Uterus (tissue), 2 donors: Measurements from ENCODE around the gene MB.

Source experiments
- POLR2A ChIP-seq, 2 donors: fragments of 450-650 bp; IDR thresholded peaks; one replicate each; pipeline ENCODE4 v1.6.1; 2016; ENCODE audit warnings: antibody characterized with exemption in 2 of 2, mild to moderate bottlenecking in 1 of 2, moderate library complexity in 1 of 2
- TF ChIP-seq, protein P1 (sequence below), 4 experiments: fragments of 200-600 bp in 2 of 4; fragments of 450-650 bp in 2 of 4; sonication (generic) in 2 of 4; IDR thresholded peaks; one replicate each; pipeline ENCODE4 v1.5.1; 2016 to 2019; ENCODE audit warnings: antibody characterized with exemption in 4 of 4, mild to moderate bottlenecking in 2 of 4, moderate library complexity in 1 of 4

- TF ChIP-seq POLR2A (IDR thresholded peaks at IDR 0.05) = no peak
- TF ChIP-seq, protein P1, sequence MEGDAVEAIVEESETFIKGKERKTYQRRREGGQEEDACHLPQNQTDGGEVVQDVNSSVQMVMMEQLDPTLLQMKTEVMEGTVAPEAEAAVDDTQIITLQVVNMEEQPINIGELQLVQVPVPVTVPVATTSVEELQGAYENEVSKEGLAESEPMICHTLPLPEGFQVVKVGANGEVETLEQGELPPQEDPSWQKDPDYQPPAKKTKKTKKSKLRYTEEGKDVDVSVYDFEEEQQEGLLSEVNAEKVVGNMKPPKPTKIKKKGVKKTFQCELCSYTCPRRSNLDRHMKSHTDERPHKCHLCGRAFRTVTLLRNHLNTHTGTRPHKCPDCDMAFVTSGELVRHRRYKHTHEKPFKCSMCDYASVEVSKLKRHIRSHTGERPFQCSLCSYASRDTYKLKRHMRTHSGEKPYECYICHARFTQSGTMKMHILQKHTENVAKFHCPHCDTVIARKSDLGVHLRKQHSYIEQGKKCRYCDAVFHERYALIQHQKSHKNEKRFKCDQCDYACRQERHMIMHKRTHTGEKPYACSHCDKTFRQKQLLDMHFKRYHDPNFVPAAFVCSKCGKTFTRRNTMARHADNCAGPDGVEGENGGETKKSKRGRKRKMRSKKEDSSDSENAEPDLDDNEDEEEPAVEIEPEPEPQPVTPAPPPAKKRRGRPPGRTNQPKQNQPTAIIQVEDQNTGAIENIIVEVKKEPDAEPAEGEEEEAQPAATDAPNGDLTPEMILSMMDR (IDR thresholded peaks at IDR 0.05) = no peak
Measured at GRCh38 chr22:35614404-35614803, 2.7 kb downstream of the MB start.
